Stimulated activated CD8-positive, alpha-beta memory T cell treated with anti-CD3 and anti-CD28 coated beads, Interleukin-15, amount 100 ng/mL, for 48 hours (primary cell): ENCODE data around the gene ERMAP.
"Not testable (repeated sequence)": the region's sequence is repeated elsewhere in the genome, so short reads cannot be mapped to it uniquely, and the experiment has no call there.

Source experiments
- DNase-seq, 2 donors: peaks; one replicate each; pipeline ENCODE4 v3.0.0-alpha.2; 2020; ENCODE audit warnings: low read depth in 2 of 2

The ERMAP gene

DNA sequence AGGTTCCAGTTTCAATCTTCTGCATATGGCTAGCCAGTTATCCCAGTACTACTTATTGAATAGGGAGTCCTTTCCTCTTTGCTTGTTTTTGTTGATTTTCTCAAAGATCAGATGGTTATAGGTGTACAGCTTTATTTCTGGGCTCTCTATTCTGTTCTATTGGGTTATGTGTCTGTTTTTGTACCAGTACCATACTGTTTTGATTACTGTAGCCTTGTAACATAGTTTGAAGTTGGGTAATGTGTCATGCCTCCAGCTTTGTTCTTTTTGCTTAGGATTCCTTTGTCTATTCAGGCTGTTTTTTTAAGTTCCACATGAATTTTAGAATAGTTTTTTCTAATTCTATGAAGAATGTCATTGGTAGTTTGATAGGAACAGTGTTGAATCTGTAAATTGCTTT, 56.2 kb downstream of the ERMAP start:
- not testable (repeated sequence) for DNase-seq

DNA sequence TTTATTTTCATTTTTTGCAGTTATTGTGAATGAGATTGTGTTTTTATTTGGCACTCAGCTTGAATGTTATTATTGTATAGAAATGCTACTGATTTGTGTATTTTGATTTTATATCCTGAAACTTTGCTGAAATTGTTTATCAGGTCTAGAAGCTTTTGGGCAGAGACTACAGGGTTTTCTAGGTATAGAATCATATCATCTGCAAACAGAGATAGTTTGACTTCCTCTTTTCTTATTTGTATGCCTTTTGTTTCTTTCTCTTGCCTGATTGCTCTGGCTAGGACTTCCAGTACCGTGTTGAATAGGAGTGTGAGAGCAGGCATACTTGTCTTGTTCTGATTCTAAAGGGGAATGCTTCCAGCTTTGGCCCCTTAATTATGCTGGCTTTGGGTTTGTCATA, 56.7 kb downstream of the ERMAP start:
- no peak for DNase-seq

DNA sequence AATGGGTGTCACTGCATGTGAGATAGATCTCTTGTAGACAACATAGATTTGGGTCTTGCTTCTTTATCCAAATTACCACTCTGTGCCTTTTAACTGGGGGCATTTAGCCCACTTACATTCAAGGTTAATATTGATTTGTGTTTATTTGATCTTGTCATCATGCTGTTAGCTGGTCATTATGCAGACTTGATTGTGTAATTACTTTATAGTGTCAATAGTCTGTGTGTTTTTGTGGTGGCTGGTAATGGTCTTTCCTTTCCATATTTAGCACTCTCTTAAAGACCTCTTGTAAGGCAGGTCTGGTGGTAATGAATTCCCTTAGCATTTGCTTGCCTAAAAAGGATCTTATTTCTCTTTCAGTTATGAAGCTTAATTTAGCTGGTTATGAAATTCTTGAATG, 59.1 kb downstream of the ERMAP start:
- DNase-seq: no peak

- DNase-seq: no peak
These were observed 60.5 kb downstream of the ERMAP start for GRCh38 chr1:42877380-42877779.

GRCh38 chr1:42880384-42880783, 63.5 kb downstream of the ERMAP start:
- DNase-seq: no peak

- no peak for DNase-seq
These were observed 69.3 kb downstream of the ERMAP start for GRCh38 chr1:42886046-42886739.

DNA sequence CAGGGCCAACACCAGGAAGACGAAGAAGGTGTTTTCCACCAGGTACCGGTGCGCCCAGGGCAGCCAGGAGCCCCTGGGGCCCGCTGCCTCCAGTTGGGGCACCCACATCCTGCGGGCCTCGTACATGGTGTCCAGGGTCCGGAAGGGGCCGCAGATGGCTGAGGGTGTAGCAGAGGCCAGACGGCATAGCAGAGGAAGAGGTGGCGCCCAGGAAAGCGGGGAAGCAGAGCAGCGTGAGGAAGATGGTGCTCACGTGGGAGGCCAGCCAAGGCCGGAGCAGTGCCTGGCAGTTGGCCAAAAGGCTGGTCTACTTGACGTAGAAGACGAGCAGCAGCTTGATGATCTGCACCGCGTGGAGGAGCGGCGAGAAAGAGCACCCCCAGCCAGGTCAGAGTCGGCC, 69.9 kb downstream of the ERMAP start:
- no peak for DNase-seq

- no peak for DNase-seq
These were observed 70.4 kb downstream of the ERMAP start for GRCh38 chr1:42887366-42887765.

DNA sequence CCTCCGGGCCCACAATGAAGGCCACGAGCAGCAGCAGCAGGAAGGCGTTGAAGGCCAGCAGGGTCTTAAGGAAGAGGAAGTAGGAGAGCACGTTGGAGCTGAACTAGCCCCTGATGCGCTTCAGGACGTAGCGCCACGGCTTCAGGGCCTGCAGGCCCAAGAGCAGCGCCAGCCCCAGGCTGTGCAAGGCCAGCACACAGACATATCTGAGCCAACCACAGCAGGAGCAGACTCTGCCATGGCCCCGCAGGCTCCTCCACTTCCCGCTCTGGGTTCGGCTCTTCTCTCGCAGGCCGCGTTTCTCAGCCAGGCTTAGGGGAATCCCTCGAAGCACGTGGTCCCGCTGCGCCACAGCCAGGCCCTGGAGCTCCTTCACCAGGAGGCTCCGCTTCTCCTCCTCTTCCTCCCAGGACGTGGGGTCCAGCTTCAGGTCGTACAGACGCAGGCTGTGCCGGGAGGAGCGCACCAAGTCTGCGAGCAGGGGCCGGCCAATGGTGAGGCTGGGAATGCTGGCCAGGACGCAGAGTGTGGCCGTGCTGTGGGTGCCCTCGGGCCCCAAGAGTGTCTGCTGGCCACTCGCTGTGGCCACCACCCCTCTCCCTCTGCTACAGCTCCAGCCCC, 71.2 kb downstream of the ERMAP start:
- no peak for DNase-seq

DNA sequence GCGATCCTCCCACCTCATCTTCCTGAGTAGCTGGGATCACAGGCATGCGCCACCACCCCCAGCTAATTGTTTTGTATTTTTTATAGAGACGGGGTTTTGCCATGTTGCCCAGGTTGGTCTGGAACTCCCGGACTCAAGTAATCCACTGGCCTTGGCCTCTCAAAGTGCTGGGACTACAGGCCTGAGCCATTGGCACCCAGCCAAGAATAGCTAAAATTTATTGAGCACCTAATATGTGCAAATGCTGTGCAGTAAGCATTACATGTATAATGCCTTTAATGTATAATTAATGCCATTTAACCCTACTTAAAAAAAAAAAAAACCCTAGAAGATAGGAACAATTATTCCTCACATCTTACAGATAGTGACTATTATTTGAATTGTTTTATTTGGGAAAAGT, 72.3 kb downstream of the ERMAP start:
- DNase-seq: no peak

- DNase-seq: no peak
These were observed 74.7 kb downstream of the ERMAP start for GRCh38 chr1:42891465-42892138.
